Heart right ventricle (tissue), 16 donors: ENCODE results near the gene EFCC1. TPM values are rescaled to one million over a fixed set of nuclear protein-coding genes. Genes with fewer than 3 reads are reported as not detected.

Experiments
- ATAC-seq, 8 donors: fragments of 200-7000 bp; cut with Tn5 transposase; one replicate each; pipeline ENCODE4 v1.9.1; 2020; ENCODE audit warnings: mild to moderate bottlenecking in 8 of 8, moderate library complexity in 8 of 8, moderate number of reproducible peaks in 1 of 8
- DNase-seq, 2 donors: peaks; one replicate each; pipeline ENCODE4 v3.0.0-alpha.2; 2020
- H3K27ac ChIP-seq, 10 donors: fragments of 200-600 bp; sonication (generic) in 2 of 10; one replicate each; pipeline versions ENCODE4 v1.5.0 to v1.8.0; 2020 to 2022; ENCODE audit warnings: mild to moderate bottlenecking in 3 of 10
- H3K27me3 ChIP-seq, 7 donors: fragments of 200-600 bp; one replicate each; pipeline ENCODE4 v1.8.0; 2021 to 2022; ENCODE audit warnings: mild to moderate bottlenecking in 2 of 7
- H3K36me3 ChIP-seq, 9 donors: fragments of 200-600 bp; sonication (generic) in 1 of 9; one replicate each; pipeline versions ENCODE4 v1.5.0 to v1.8.0; 2020 to 2022; ENCODE audit warnings: mild to moderate bottlenecking in 2 of 9
- H3K4me1 ChIP-seq, 9 donors: fragments of 200-600 bp; sonication (generic) in 1 of 9; one replicate each; pipeline versions ENCODE4 v1.5.0 to v1.8.0; 2020 to 2022; ENCODE audit warnings: mild to moderate bottlenecking in 4 of 9
- H3K4me3 ChIP-seq, 10 donors: fragments of 200-600 bp; sonication (generic) in 2 of 10; one replicate each; pipeline versions ENCODE4 v1.5.0 to v1.8.0; 2020 to 2022; ENCODE audit warnings: mild to moderate bottlenecking in 7 of 10, moderate library complexity in 2 of 10
- H3K9me3 ChIP-seq, 11 donors: fragments of 200-600 bp in 10 of 11; sonication (generic) in 2 of 11; one replicate each; pipeline versions ENCODE4 v1.5.0 to v1.8.0; 2013 to 2022; ENCODE audit warnings: mild to moderate bottlenecking in 2 of 11, control low read depth in 1 of 11, moderate library complexity in 1 of 11
- WGBS, 2 donors: extraction: QIAGEN DNeasy Blood & Tissue Kit; methylation state at CpG; one replicate each; pipeline ENCODE4 v1.1.7; 2013; ENCODE audit warnings: inconsistent platforms in 1 of 2; 5-methylcytosine and 5-hydroxymethylcytosine counted together
- intact Hi-C, 10 donors: fragments of 100-400 bp; cut with DNase I; formaldehyde crosslinking; loops; one replicate each; pipeline versions ENCODE4 v1.11.1 to v1.14.2; 2022
- polyA plus RNA-seq, 2 donors: library from polyadenylated mRNA; stranded (reverse); fragments of 200-250 nt; gene quantifications; one replicate each; pipeline ENCODE4 v1.2.3, GENCODE V29; 2013
- total RNA-seq, 10 donors: library from RNA; stranded (reverse); fragmentation: NEBNext Ultra II Directional in 3 of 10; extraction: Animal tissue kit (Norgen Biotek cat#: 25700) in 3 of 10; gene quantifications; one replicate each; pipeline versions ENCODE4 v1.2.1 to v1.2.4, GENCODE V29; 2021 to 2023
- TF ChIP-seq, protein P1 (sequence below), 9 donors: fragments of 200-600 bp; sonication (generic) in 2 of 9; IDR thresholded peaks; one replicate each; pipeline versions ENCODE4 v1.5.0 to v1.8.0; 2021 to 2022; ENCODE audit warnings: antibody characterized with exemption in 9 of 9, mild to moderate bottlenecking in 5 of 9, moderate library complexity in 1 of 9
- donor health status: Arrhythmogenic right ventricular cardiomyopathy.
- donor health status: ischemic (EF 13 %, LVEDD 7.1; RV severe dilation, severe dysfunction).
- donor health status: healthy with polysubstance abuse.
- donor health status: DM: no; HTN: yes; CAD: no.
- donor health status: DM: no; HTN: no; CAD: no.
- donor health status: ischemic (EF 25% LVEDD 6.9; RV normal size, moderate dysfunction).
- donor health status: ischemic (EF 25% LVEDD 5.7; RV mildly dilated, moderate dysfunction).
- donor health status: healthy.
- donor health status: DM: yes; HTN: yes; CAD: no.
- donor health status: Ischemic cardiomyopathy.
- donor health status: ischemic (EF 35%, LVEDD 5.7; RV mildly dilated, moderate dysfunction).
- donor health status: nonischemic (EF 11% LVEDD 7.7; RV severe dilation, severe dysfunction).
- donor health status: DM: yes; HTN: yes; CAD: no.
- donor health status: PGD.
- donor health status: ischemic (EF 29% LVEDD 5.4; RV normal size, mild dysfunction).
- donor health status: nonischemic (EF 23%, LVEDD 6.1; RV moderate dilation, normal function).

The EFCC1 gene
- total and polyA plus RNA-seq, 12 donors, result 1.0 to 3.3 (median 2.1) TPM

DNA sequence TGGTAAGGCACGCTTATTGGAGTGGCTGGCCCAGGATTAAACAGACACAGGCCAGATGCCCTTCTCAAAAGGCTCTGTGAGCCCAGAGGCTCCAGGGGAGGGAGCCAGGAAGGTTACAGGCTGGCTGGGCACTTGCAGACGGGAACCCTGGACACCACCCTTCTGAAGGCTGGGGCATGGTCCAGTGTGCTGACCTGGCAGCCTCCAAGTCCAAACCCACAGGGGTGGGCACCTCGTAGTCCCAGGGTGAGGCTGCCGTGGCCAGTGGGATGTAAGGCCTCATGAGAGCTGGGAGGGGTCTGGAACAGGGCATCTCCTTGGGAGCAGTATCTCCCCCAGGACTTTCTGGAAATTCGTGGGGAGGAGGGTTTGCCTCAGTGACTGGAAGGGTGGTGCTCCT is 19.6 kb downstream of the EFCC1 start:
- peaks cover 7 to 88% (median 44%) of the 10 kb centered on the region in 9 donors for H3K4me1 ChIP-seq
- DNase-seq (no peak), ATAC-seq (no peak)
- no peak overlapping the region for H3K4me3 ChIP-seq
- WGBS, 2 donors, result 66 to 80% methylated on average over 5 of the region's 5 CpGs
- TF ChIP-seq, protein P1, sequence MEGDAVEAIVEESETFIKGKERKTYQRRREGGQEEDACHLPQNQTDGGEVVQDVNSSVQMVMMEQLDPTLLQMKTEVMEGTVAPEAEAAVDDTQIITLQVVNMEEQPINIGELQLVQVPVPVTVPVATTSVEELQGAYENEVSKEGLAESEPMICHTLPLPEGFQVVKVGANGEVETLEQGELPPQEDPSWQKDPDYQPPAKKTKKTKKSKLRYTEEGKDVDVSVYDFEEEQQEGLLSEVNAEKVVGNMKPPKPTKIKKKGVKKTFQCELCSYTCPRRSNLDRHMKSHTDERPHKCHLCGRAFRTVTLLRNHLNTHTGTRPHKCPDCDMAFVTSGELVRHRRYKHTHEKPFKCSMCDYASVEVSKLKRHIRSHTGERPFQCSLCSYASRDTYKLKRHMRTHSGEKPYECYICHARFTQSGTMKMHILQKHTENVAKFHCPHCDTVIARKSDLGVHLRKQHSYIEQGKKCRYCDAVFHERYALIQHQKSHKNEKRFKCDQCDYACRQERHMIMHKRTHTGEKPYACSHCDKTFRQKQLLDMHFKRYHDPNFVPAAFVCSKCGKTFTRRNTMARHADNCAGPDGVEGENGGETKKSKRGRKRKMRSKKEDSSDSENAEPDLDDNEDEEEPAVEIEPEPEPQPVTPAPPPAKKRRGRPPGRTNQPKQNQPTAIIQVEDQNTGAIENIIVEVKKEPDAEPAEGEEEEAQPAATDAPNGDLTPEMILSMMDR (IDR thresholded peaks at IDR 0.05), result no peak
- peak overlapping the region in 6 of 10 donors; percentile 17 to 93 (median 66) for H3K27ac ChIP-seq
- intact Hi-C loops, result no loop called here
- H3K27me3 ChIP-seq, result no peaks in the 10 kb centered on the region
- no peaks in the 10 kb centered on the region for H3K36me3 ChIP-seq
- H3K9me3 ChIP-seq, result no peaks in the 10 kb centered on the region

DNA sequence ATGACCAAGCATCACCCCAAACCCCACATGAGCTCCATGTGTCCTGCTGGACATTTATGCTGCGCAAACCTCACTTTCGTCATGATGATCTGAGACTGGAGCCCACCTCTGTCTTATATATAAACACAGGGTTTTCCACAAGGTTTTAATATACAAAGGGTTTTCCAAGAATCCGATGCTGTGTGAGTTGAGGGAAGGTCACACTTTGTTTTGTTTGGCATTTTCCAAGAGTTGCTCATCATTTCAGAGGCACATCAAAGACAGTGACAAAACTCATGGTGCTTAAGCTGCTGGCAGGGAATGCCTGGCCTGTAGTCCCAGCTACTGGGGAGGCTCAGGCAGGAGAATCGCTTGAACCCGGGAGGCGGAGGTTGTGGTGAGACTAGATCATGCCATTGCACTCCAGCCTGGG is 20.0 kb downstream of the EFCC1 start:
- Histone ChIP-seq H3K4me1 (peaks cover 12 to 88% (median 44%) of the 10 kb centered on the region in 9 donors), H3K4me3 (no peak overlapping the region), H3K36me3 (no peaks in the 10 kb centered on the region), H3K27ac (peak overlapping the region in 6 of 10 donors; percentile 17 to 93 (median 66)), H3K27me3 (no peaks in the 10 kb centered on the region), H3K9me3 (no peaks in the 10 kb centered on the region)
- DNase-seq (no peak), ATAC-seq (no peak)
- TF ChIP-seq, protein P1 (IDR thresholded peaks at IDR 0.05), result no peak
- WGBS, 2 donors, result 77 to 81% methylated on average over 6 of the region's 6 CpGs
- intact Hi-C loops, result no loop called here

DNA sequence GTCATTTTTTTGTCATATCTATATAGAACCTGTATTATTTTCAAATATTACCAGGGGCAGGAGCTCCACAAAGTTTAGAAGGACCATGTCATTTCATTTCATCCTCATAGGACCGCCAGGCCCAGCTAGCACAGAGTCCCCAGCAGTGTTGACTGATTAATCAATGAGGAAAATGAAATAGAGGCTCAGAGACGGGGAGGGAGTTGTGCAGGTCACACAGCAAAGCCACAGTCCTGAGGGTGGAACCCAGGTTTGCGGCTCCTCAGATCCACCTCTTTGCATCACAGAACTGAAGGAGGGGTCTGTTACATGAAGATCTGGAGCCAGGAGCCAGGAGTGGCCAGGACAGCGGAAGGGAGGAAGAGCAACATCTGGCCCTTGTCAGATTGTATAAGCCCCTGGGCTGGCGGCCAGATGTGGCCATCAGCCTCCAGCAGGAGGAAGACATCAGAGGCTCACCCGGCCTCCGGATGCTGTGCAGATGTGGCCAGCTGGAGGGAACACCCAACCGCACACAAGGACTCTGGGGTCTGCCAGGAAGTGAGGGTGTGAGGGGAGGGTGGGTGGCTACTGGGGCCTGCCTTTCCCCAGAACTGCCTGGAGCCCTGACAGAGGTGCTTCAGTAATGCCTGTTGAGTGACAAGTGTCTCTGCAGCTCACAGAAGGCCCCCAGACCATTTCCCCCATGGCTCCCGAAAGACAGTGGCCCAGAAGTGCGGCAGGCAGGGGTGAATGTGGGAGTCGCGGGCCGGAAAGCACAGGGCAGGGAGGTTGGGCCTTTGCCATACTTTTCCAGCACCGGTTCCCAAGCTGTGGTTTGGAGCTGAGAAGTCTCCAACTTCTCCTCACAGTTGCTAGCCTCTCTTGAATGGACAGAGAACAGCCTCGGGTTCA is 21.3 kb downstream of the EFCC1 start:
- Histone ChIP-seq H3K27me3 (no peaks in the 10 kb centered on the region), H3K27ac (peak overlapping the region; percentile 28 to 93 (median 69)), H3K9me3 (no peaks in the 10 kb centered on the region), H3K4me1 (peaks cover 15 to 86% (median 45%) of the 10 kb centered on the region in 9 donors), H3K4me3 (no peak overlapping the region), H3K36me3 (no peaks in the 10 kb centered on the region)
- peak; percentile 65 to 83 (median 73) for ATAC-seq
- intact Hi-C loops, result no loop called here
- WGBS, 2 donors, result 45 to 56% methylated on average over 15 of the region's 15 CpGs
- peak; percentile 83 to 86 for DNase-seq
- TF ChIP-seq, protein P1 (IDR thresholded peaks at IDR 0.05), result no peak

DNA sequence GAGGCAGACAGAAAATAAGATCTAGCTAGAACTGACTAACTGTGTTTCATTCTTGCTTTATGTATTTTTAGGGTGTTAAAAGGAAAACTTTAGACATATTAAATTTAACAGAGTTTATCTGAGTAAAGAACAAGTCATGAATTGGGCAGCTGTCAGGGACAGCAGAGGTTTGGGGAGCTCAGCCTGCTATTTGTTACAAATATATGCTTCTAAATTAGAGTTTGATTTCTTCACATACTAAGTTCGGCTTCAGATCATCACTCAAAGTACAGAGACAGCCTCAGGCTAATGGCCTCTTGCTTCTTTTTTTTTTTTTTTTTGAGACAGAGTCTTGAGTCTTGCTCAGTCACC is 21.9 kb downstream of the EFCC1 start:
- no peaks in the 10 kb centered on the region for H3K9me3 ChIP-seq
- peak overlapping the region; percentile 28 to 93 (median 69) for H3K27ac ChIP-seq
- peaks cover 9 to 84% (median 41%) of the 10 kb centered on the region in 9 donors for H3K4me1 ChIP-seq
- TF ChIP-seq, protein P1 (IDR thresholded peaks at IDR 0.05), result no peak
- H3K36me3 ChIP-seq, result no peaks in the 10 kb centered on the region
- no peak for ATAC-seq
- no peak overlapping the region for H3K4me3 ChIP-seq
- 69 to 74% methylated on average over 1 of the region's 1 CpG for WGBS, 2 donors
- DNase-seq, result no peak
- H3K27me3 ChIP-seq, result no peaks in the 10 kb centered on the region
- intact Hi-C loops, result no loop called here
